ENCODE results near the gene LRTM2.

The LRTM2 gene

DNA sequence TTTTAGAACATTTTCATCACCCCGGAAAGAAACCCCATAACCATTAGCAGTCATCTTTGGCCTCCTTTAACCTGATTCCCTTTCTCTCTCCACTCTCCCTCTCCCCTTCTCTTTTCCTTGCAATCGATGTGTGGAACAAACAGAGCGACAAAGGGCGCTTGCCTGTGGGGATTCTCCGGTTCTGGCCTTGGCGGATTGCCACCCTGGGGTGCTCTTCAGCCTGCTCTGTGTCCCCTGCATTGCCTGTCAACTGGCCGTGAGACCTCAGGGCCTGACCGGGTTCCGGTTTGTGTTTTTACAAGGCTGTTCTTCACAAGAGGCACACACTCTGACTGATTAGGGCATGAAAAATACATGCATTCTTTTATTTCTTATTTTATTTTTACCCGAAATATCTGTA lies 27.8 kb downstream of the LRTM2 start:
- H3K36me3 Mint-ChIP-seq = no peaks in the 10 kb centered on the region
- no peaks in the 10 kb centered on the region for H3K4me1 Mint-ChIP-seq (ENCODE audit: low read depth)
- H3K4me3 Mint-ChIP-seq = no peak overlapping the region
- H3K27me3 Mint-ChIP-seq = no peaks in the 10 kb centered on the region
- no peak overlapping the region for H3K27ac Mint-ChIP-seq
- H3K9me3 Mint-ChIP-seq (ENCODE audit: low read depth) = no peaks in the 10 kb centered on the region

DNA sequence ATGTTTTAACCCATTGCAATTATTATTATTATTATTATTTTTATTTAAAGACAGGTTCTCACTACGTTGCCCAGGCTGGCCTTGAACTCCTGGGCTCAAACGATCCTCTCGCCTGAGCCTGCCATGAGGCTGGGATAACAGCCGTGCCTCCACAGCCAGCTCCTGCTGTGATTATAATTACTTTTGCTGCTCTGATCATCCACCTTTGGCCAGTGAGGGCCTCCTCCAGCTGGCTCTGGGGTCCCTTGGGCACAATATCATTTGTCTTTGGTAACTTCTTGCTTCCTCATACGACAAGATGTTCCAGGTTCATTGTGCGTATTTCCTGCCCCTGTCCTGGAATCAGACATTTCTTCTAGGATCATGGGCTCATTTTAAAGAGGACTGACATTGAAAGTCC lies 28.4 kb downstream of the LRTM2 start:
- Mint-ChIP-seq H3K27me3 (no peaks in the 10 kb centered on the region), H3K4me1 (ENCODE audit: low read depth) (no peaks in the 10 kb centered on the region), H3K27ac (no peak overlapping the region), H3K36me3 (no peaks in the 10 kb centered on the region), H3K4me3 (no peak overlapping the region), H3K9me3 (ENCODE audit: low read depth) (no peaks in the 10 kb centered on the region)

DNA sequence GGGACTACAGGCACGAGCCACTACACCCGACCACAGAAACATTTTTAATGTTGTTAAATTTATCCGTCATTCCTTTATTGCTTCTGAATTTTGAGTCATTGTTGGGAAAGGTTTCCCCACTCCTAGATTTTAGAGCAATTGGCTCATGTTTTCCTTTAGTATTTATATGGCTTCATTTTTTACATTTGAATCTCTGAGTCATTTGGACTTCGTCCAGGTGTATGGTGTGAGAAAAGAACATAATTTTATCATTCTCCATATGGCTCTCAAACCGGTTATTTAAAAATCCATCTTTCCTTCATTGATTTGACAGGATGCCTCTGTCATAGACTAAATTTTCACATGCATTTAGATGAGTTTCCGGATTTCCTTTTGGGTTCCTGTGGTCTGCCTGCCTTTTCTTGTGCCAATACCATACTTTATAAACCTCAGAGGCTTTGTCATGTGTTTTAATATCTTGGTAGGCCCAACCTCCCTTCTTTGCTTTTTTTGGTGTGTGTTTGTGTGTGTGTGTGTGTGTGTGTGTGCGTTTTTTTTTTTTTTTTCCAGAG lies 30.9 kb downstream of the LRTM2 start:
- H3K4me3 Mint-ChIP-seq = no peak overlapping the region
- peaks cover 3% of the 10 kb centered on the region for H3K36me3 Mint-ChIP-seq
- H3K4me1 Mint-ChIP-seq (ENCODE audit: low read depth) = no peaks in the 10 kb centered on the region
- no peak overlapping the region for H3K27ac Mint-ChIP-seq
- no peaks in the 10 kb centered on the region for H3K27me3 Mint-ChIP-seq
- H3K9me3 Mint-ChIP-seq (ENCODE audit: low read depth) = peaks cover 3% of the 10 kb centered on the region

DNA sequence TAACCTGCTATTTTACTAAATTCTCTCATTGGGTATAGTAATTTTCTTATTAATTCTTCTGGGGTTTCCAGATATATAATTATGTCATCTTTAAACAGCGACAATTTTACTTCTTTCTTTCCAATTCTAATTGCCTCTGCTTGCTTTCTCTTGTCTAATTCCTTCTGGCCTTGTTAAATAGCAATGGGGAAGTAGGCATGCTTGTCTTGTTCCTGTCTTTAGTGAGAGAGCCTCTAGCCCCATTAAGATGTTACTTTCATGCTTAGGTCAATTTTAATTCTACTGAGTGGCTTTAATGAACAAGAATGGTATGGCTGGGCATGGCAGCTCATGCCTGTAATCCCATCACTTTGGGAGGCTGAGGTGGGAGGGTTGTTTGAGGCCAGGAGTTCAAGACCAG lies 31.7 kb downstream of the LRTM2 start:
- Mint-ChIP-seq H3K27ac (no peak overlapping the region), H3K27me3 (no peaks in the 10 kb centered on the region), H3K4me3 (no peak overlapping the region), H3K9me3 (ENCODE audit: low read depth) (peaks cover 3% of the 10 kb centered on the region), H3K36me3 (peaks cover 3% of the 10 kb centered on the region), H3K4me1 (ENCODE audit: low read depth) (no peaks in the 10 kb centered on the region)

DNA sequence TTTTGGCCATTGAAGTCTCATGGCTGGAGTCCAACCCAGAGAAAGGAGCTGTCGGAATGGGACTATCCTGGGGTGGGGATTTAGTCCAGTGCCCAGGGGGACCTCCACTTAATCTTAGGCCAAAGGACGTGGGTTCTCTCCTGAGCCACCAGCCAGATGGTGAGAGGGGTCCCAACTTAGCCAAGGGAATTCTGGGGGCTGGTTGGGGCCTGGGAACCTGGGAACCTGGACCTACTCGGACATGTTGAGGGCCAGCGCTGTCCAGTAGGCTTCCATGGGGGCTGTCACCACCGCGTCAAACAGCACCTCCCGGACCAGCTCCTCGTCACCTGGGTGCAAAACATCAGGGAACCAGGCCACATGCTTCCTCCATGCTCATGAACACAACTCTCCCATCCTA lies 33.4 kb downstream of the LRTM2 start:
- H3K36me3 Mint-ChIP-seq = peaks cover 3% of the 10 kb centered on the region
- no peak overlapping the region for H3K4me3 Mint-ChIP-seq
- peaks cover 3% of the 10 kb centered on the region for H3K9me3 Mint-ChIP-seq (ENCODE audit: low read depth)
- no peaks in the 10 kb centered on the region for H3K4me1 Mint-ChIP-seq (ENCODE audit: low read depth)
- H3K27me3 Mint-ChIP-seq = peaks cover 2% of the 10 kb centered on the region
- H3K27ac Mint-ChIP-seq = no peak overlapping the region

DNA sequence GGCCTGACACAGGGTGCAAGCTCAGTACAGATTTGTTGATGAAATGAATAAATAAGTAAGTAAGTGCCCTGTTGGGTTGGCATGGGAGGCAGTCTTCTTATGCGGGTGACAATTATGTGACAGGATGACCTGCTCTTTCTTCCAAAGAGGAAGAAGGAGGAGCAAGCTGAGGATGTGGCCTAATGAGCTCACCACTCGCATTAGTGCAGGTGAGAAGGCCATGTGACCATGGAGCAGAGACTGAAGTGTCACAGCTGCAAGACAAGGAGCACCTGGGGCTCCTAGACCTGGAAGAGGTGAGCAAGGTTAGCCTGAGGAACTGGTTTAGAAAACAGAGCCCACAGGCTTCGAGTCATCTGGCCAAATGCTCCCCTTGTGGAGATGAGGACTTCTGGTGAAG lies 34.9 kb downstream of the LRTM2 start:
- H3K27me3 Mint-ChIP-seq = peaks cover 2% of the 10 kb centered on the region
- H3K9me3 Mint-ChIP-seq (ENCODE audit: low read depth) = peaks cover 3% of the 10 kb centered on the region
- H3K4me3 Mint-ChIP-seq = no peak overlapping the region
- no peaks in the 10 kb centered on the region for H3K4me1 Mint-ChIP-seq (ENCODE audit: low read depth)
- H3K27ac Mint-ChIP-seq = no peak overlapping the region
- H3K36me3 Mint-ChIP-seq = peaks cover 3% of the 10 kb centered on the region

DNA sequence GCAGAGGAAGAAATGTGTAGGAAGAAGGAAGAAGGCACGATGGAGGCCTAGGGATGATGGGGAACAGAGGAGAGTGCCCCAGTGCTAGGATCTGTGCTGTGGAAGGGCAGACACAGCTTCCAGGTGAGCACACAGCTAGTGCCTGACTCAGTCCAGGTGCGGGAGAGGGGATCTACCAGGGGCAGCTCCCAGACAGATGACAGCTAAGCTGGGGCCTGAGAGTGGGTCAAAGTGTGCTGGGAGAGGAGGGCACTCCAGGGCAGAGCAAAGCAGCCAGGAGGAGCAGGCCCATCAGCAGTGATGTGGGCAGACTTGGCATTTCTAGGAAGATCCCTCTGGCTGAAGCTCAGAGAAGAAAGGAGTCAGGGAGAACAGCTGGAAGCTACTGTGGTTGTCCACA lies 36.7 kb downstream of the LRTM2 start:
- H3K36me3 Mint-ChIP-seq = peaks cover 3% of the 10 kb centered on the region
- H3K27me3 Mint-ChIP-seq = peaks cover 2% of the 10 kb centered on the region
- no peak overlapping the region for H3K27ac Mint-ChIP-seq
- H3K4me3 Mint-ChIP-seq = no peak overlapping the region
- H3K4me1 Mint-ChIP-seq (ENCODE audit: low read depth) = no peaks in the 10 kb centered on the region
- peaks cover 3% of the 10 kb centered on the region for H3K9me3 Mint-ChIP-seq (ENCODE audit: low read depth)

DNA sequence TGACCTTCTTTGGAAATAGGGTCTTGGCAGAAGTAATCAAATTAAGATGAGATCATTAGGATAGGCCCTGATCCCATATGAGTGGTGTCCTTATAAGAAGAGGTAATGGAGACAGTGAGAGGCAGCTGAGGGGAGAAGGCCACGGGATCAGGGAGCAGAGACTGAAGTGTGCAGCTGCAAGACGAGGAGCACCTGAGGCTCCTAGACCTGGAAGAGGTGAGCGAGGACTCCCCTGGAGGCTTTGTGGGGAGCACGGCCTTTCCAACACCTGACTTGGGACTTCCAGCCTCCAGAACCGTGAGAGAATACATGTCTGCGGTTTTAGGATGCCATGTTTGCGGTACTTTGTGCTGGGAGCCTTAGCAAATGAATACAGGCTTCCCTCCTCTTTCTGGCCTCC lies 37.5 kb downstream of the LRTM2 start:
- Mint-ChIP-seq H3K36me3 (peaks cover 3% of the 10 kb centered on the region), H3K27ac (no peak overlapping the region), H3K4me3 (no peak overlapping the region), H3K9me3 (ENCODE audit: low read depth) (peaks cover 3% of the 10 kb centered on the region), H3K4me1 (ENCODE audit: low read depth) (no peaks in the 10 kb centered on the region), H3K27me3 (peaks cover 4% of the 10 kb centered on the region)

DNA sequence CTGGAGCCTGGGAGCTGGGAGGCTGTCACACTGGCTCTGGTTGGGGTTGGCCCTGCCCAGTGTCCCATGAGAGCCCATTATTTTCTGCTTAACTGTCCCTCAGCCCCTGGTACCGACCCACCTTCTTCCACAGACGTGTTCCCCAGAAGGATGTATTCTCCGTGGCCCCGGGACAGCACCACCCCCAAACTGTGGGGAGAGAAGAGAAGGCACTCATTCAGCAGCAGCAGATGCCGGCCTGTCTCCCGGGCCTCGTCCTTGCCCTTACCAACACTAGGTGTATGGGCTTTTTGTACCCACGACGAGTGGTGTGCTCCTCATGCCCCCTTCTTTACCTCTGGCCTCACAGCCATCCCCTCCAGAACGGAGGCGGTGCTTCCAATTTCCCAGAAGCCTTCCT lies 38.1 kb downstream of the LRTM2 start:
- Mint-ChIP-seq H3K4me1 (ENCODE audit: low read depth) (no peaks in the 10 kb centered on the region), H3K27me3 (peaks cover 4% of the 10 kb centered on the region), H3K36me3 (peaks cover 3% of the 10 kb centered on the region), H3K27ac (no peak overlapping the region), H3K9me3 (ENCODE audit: low read depth) (peaks cover 3% of the 10 kb centered on the region), H3K4me3 (no peak overlapping the region)

DNA sequence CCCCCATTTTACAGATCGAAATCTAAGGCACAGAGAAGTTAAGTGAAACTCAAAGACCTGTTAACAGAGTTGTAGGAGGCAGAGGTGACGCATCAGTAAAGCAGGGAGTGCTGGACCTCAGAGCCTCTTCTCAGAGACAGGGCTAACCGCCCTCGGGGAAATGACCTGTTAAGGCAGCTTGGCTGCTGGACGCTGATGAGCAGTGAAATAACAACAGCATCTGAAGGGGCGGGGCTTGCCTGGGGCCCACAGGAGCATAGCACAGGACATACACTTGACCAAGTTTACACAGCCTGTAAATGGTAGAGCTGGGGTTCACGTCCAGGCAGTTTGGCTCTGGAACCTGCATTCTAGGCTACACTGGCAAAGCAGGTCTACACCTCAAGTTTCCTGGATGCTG lies 39.3 kb downstream of the LRTM2 start:
- Mint-ChIP-seq H3K27me3 (peaks cover 5% of the 10 kb centered on the region), H3K9me3 (ENCODE audit: low read depth) (peaks cover 3% of the 10 kb centered on the region), H3K4me3 (no peak overlapping the region), H3K36me3 (peaks cover 3% of the 10 kb centered on the region), H3K27ac (no peak overlapping the region), H3K4me1 (ENCODE audit: low read depth) (no peaks in the 10 kb centered on the region)

DNA sequence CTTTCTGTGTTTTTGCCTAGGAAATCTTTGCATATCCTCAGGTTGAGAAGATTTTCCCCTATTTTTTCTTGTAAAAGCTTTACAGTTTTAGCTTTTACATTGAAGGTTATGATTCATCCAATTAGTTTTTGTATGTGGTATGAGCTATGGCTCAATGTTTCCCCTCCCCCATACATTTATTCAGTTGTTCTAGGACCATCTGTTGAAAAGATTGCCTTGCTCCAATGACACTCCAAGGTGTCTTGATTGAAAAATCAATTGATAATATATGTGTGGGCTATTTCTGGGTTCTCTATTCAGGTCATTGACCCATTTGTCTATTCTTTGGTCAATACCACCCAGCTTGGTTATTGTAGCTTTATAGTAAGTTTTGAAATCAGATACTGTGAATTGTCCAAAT lies 42.6 kb downstream of the LRTM2 start:
- Mint-ChIP-seq H3K4me3 (no peak overlapping the region), H3K4me1 (ENCODE audit: low read depth) (no peaks in the 10 kb centered on the region), H3K27me3 (peaks cover 13% of the 10 kb centered on the region), H3K9me3 (ENCODE audit: low read depth) (no peaks in the 10 kb centered on the region), H3K27ac (no peak overlapping the region), H3K36me3 (peaks cover 2% of the 10 kb centered on the region)

DNA sequence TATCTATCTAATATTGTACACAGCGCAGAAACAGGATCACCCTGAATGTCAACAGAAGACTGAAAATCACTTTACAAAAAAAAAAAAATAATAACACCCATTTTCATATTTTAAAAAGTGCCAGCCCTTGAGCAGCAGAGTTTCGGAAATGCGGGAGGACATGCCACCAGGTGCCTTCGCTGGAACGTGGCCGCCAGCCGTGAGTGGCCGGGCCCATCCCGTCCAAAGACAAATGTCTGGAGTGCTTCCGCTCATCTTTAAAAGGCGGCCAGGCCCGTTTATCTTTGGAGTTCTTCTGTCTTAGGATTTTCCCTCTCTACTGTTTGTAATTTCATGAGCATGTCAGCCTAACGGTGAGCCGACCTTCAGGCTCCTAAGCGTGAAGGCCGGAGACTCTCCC lies 43.5 kb downstream of the LRTM2 start:
- H3K36me3 Mint-ChIP-seq = peaks cover 2% of the 10 kb centered on the region
- no peaks in the 10 kb centered on the region for H3K4me1 Mint-ChIP-seq (ENCODE audit: low read depth)
- H3K9me3 Mint-ChIP-seq (ENCODE audit: low read depth) = no peaks in the 10 kb centered on the region
- H3K27me3 Mint-ChIP-seq = peaks cover 17% of the 10 kb centered on the region
- H3K27ac Mint-ChIP-seq = no peak overlapping the region
- H3K4me3 Mint-ChIP-seq = no peak overlapping the region

DNA sequence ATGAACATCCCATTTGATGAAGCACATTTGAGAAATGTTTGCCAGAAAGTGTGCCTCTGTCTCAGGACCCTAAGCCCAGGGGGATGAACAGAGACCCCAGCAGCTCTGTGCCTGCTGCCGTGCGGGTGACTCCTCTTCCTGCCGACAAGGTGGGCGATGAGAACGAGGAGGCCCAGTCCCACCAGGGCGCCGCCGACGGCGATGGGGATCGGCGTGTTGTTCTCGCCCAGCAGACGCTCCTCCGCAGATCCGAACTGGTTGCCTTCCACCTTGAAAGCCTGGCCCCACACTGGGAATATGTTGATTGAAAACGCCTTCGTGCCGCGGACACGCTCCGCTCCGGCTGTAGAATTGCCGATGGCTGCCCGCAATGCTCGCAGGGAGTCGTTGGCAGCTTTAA lies 44.1 kb downstream of the LRTM2 start:
- Mint-ChIP-seq H3K36me3 (peaks cover 3% of the 10 kb centered on the region), H3K4me1 (ENCODE audit: low read depth) (no peaks in the 10 kb centered on the region), H3K9me3 (ENCODE audit: low read depth) (no peaks in the 10 kb centered on the region), H3K27me3 (peaks cover 18% of the 10 kb centered on the region), H3K27ac (no peak overlapping the region), H3K4me3 (no peak overlapping the region)

DNA sequence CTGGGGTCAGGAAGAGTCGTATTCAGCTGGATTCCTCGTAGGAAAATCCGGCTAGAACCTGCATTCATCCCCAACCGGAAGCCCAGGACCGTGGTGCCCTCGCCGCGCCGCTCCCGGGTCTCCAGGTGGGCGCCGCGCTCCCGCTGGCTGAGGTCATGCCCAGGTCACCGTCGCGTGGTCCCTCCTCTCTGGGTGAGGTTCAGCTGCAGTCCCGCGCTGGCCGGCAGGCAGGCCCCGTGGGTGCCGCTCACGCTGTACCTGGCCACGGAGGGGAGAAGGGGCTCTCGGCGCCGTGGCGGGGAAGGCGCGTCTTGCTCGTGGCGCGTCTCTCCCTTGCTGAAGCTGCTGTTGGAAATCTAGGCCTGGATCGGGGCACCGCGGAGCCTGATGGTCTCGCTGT lies 44.5 kb downstream of the LRTM2 start:
- Mint-ChIP-seq H3K4me3 (no peak overlapping the region), H3K36me3 (peaks cover 5% of the 10 kb centered on the region), H3K27me3 (peaks cover 18% of the 10 kb centered on the region), H3K4me1 (ENCODE audit: low read depth) (no peaks in the 10 kb centered on the region), H3K27ac (no peak overlapping the region), H3K9me3 (ENCODE audit: low read depth) (no peaks in the 10 kb centered on the region)

DNA sequence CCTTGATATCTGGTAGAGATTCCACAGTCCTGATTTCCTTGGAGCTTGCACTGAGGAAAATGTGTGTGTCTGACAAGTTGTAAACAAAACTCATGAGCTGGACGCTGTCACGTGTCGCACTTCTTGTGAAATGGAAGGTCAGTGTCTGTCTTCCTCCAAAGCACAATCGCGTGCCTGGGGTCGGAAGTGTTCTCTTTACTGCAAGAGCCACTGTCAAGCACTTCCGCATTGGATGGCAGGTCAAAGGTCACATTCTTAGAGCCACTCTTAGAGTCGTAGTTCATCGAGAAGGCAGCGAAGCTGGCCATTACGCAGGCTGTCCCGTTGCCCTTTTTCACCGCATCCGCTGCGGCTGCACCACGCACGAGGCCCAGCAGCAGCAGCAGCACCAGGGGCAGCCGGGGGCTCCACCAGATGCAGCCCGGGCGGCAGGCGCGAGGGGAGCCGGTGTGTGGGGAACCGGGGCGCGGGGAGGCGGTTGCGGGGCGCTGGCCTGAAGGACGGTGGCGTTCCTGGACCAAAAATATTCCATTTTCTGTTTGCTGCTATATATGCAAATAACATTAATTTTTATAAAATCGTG lies 45.0 kb downstream of the LRTM2 start:
- Mint-ChIP-seq H3K27ac (no peak overlapping the region), H3K9me3 (ENCODE audit: low read depth) (no peaks in the 10 kb centered on the region), H3K4me1 (ENCODE audit: low read depth) (no peaks in the 10 kb centered on the region), H3K27me3 (peaks cover 18% of the 10 kb centered on the region), H3K36me3 (peaks cover 5% of the 10 kb centered on the region), H3K4me3 (no peak overlapping the region)

DNA sequence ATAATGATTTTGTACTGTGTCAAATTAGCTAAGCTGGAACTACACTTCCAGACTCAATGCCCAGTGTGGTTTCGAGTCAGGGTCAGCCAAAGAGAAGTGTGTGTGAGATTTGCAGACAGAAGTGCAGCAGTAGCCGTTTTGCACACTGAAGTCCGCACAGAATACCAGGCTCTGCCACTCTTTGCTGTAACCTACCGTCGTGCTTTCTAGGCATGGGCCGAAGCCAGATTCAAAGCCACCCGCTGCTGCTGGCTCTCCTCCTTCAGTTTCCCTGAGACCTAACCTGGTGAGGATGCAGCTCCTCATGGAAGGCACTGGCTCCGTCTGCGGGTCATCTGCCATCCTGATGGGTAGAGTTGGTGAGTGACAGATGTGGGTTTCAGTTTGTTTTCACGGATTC lies 48.8 kb downstream of the LRTM2 start:
- Mint-ChIP-seq H3K27ac (no peak overlapping the region), H3K4me1 (ENCODE audit: low read depth) (no peaks in the 10 kb centered on the region), H3K9me3 (ENCODE audit: low read depth) (no peaks in the 10 kb centered on the region), H3K27me3 (peaks cover 14% of the 10 kb centered on the region), H3K4me3 (no peak overlapping the region), H3K36me3 (peaks cover 5% of the 10 kb centered on the region)
